ENCODE results near the gene AFF3. TPM values are rescaled to one million over a fixed set of nuclear protein-coding genes. Genes with fewer than 3 reads are reported as not detected.

Gene AFF3
- total RNA-seq, 1 experiment from 2014 or later = 0.61 TPM

- no peaks in the 10 kb centered on the region for H4K20me1 ChIP-seq (ENCODE audit: insufficient read depth)
- H3K79me2 ChIP-seq (ENCODE audit: insufficient read depth, low read length) = no peaks in the 10 kb centered on the region
- intact Hi-C loops (cut with micrococcal nuclease) = no loop called here
- POLR2A ChIA-PET = interaction anchor here (0.7 kb wide), 1 partner anchor 23 kb away, joined by 3 read pairs; no protein-coding TSS in a partner anchor
- DNase-seq (ENCODE audit: low read depth, low spot score) (no peak), ATAC-seq (no peak)
- no peak overlapping the region for H3K27ac ChIP-seq (ENCODE audit: low read depth, low read length)
- no peaks in the 10 kb centered on the region for H3K9me3 ChIP-seq (ENCODE audit: control insufficient read depth in 1 of 2, insufficient read depth in 1 of 2, low read depth in 1 of 2, low read length in 2 of 2)
- no peaks in the 10 kb centered on the region for H3K9me2 ChIP-seq (ENCODE audit: insufficient read depth)
- RAD21 ChIA-PET (ENCODE audit: low non-redundant PET in 1 of 2, low total read pairs in 2 of 2, uncharacterized antibody in 2 of 2, unreplicated experiment in 2 of 2) = no interaction called here
- no peaks in the 10 kb centered on the region for H3K36me3 ChIP-seq (ENCODE audit: control insufficient read depth in 1 of 2, insufficient read depth in 2 of 2, low read length in 2 of 2)
- no peak overlapping the region for H2AFZ ChIP-seq (ENCODE audit: low read depth, low read length, poor library complexity, severe bottlenecking)
- TF ChIP-seq ATF3 (IDR thresholded peaks at IDR 0.05) (no peak), ELF1 (IDR thresholded peaks at IDR 0.05; ENCODE audit: borderline replicate concordance, low read depth) (no peak), ZFX (IDR thresholded peaks at IDR 0.05) (no peak), POLR2AphosphoS5 (IDR thresholded peaks at IDR 0.05; ENCODE audit: low read depth, low read length) (no peak), CTCF (IDR thresholded peaks at IDR 0.05 in 2 of 3, conservative IDR thresholded peaks at IDR 0.05 in 1 of 3; ENCODE audit: borderline replicate concordance in 1 of 3, insufficient read depth in 1 of 3, low read depth in 2 of 3, low read length in 2 of 3) (no peak), EGR1 (IDR thresholded peaks at IDR 0.05; ENCODE audit: low read depth) (no peak), RAD21 (IDR thresholded peaks at IDR 0.05; ENCODE audit: low read depth) (no peak), ZNF274 (IDR thresholded peaks at IDR 0.05; ENCODE audit: low read depth, low read length) (no peak)
- H3K4me3 ChIP-seq (replicated peaks in 1 of 2; ENCODE audit: low read depth in 1 of 2, low read length in 2 of 2) = no peak overlapping the region
- BruUV-seq (replicated peaks) = no TSS peak
- CTCF ChIA-PET = no interaction called here
- no peaks in the 10 kb centered on the region for H3K4me1 ChIP-seq (ENCODE audit: control insufficient read depth in 1 of 2, insufficient read depth in 2 of 2, low read length in 2 of 2)
- H3K9ac ChIP-seq (ENCODE audit: low read length) = no peak overlapping the region
- H3K27me3 ChIP-seq (ENCODE audit: insufficient read depth, low read length) = peaks cover 77% of the 10 kb centered on the region
- no peak overlapping the region for H3K4me2 ChIP-seq (ENCODE audit: low read length)
Observed at GRCh38 chr2:99910902-99911301, 231.5 kb downstream of the AFF3 start.

- Histone ChIP-seq H3K9me2 (ENCODE audit: insufficient read depth) (no peaks in the 10 kb centered on the region), H3K4me3 (replicated peaks in 1 of 2; ENCODE audit: low read depth in 1 of 2, low read length in 2 of 2) (no peak overlapping the region), H3K9me3 (ENCODE audit: control insufficient read depth in 1 of 2, insufficient read depth in 1 of 2, low read depth in 1 of 2, low read length in 2 of 2) (no peaks in the 10 kb centered on the region), H3K27me3 (ENCODE audit: insufficient read depth, low read length) (peaks cover 79% of the 10 kb centered on the region), H3K79me2 (ENCODE audit: insufficient read depth, low read length) (no peaks in the 10 kb centered on the region), H3K9ac (ENCODE audit: low read length) (no peak overlapping the region), H3K4me1 (ENCODE audit: control insufficient read depth in 1 of 2, insufficient read depth in 2 of 2, low read length in 2 of 2) (no peaks in the 10 kb centered on the region), H4K20me1 (ENCODE audit: insufficient read depth) (no peaks in the 10 kb centered on the region), H3K27ac (ENCODE audit: low read depth, low read length) (no peak overlapping the region), H3K36me3 (ENCODE audit: control insufficient read depth in 1 of 2, insufficient read depth in 2 of 2, low read length in 2 of 2) (no peaks in the 10 kb centered on the region), H2AFZ (ENCODE audit: low read depth, low read length, poor library complexity, severe bottlenecking) (no peak overlapping the region), H3K4me2 (ENCODE audit: low read length) (no peak overlapping the region)
- POLR2A ChIA-PET = no interaction called here
- CTCF ChIA-PET = no interaction called here
- intact Hi-C loops (cut with micrococcal nuclease) = no loop called here
- no TSS peak for BruUV-seq (replicated peaks)
- RAD21 ChIA-PET (ENCODE audit: low non-redundant PET in 1 of 2, low total read pairs in 2 of 2, uncharacterized antibody in 2 of 2, unreplicated experiment in 2 of 2) = no interaction called here
- ATAC-seq (no peak), DNase-seq (ENCODE audit: low read depth, low spot score) (no peak)
- TF ChIP-seq FOSL1 (IDR thresholded peaks at IDR 0.05; ENCODE audit: low read depth) (no peak), MAX (IDR thresholded peaks at IDR 0.05) (no peak), SRF (IDR thresholded peaks at IDR 0.05; ENCODE audit: low read depth) (no peak), EZH2phosphoT487 (IDR thresholded peaks at IDR 0.05; ENCODE audit: borderline replicate concordance) (no peak), CBX3 (IDR thresholded peaks at IDR 0.05; ENCODE audit: low read depth) (no peak), CTCF (IDR thresholded peaks at IDR 0.05 in 2 of 3, conservative IDR thresholded peaks at IDR 0.05 in 1 of 3; ENCODE audit: borderline replicate concordance in 1 of 3, insufficient read depth in 1 of 3, low read depth in 2 of 3, low read length in 2 of 3) (no peak), ZNF274 (IDR thresholded peaks at IDR 0.05; ENCODE audit: low read depth, low read length) (no peak), TCF7L2 (IDR thresholded peaks at IDR 0.05; ENCODE audit: borderline replicate concordance, extremely low read depth, insufficient read depth, insufficient read length) (no peak), EGR1 (IDR thresholded peaks at IDR 0.05; ENCODE audit: low read depth) (no peak)
Observed at GRCh38 chr2:99905636-99906035, 236.8 kb downstream of the AFF3 start.

All from HCT116 (cell line).